GM12891 (cell line): ENCODE results near the gene CHAC1.

ENCODE experiments used
- POLR2A ChIP-seq: IDR thresholded peaks from 2 replicates; pipeline ENCODE4 v1.6.1; 2011; ENCODE audit warnings: low read depth, low read length, control low read depth
- POLR2AphosphoS5 ChIP-seq: IDR thresholded peaks from 2 replicates; pipeline ENCODE4 v1.6.1; 2011; ENCODE audit warnings: low read depth, low read length, control low read depth
- POU2F2 ChIP-seq: IDR thresholded peaks from 2 replicates; pipeline ENCODE4 v1.6.1; 2011; ENCODE audit warnings: low read depth, mild to moderate bottlenecking, control low read depth, low read length, moderate library complexity
- SPI1 ChIP-seq: IDR thresholded peaks from 2 replicates; pipeline ENCODE4 v1.6.1; 2011; ENCODE audit warnings: low read depth, low read length, control low read depth
- TAF1 ChIP-seq: IDR thresholded peaks from 2 replicates; pipeline ENCODE4 v1.6.1; 2011; ENCODE audit warnings: low read depth, low read length, control low read depth

DNA sequence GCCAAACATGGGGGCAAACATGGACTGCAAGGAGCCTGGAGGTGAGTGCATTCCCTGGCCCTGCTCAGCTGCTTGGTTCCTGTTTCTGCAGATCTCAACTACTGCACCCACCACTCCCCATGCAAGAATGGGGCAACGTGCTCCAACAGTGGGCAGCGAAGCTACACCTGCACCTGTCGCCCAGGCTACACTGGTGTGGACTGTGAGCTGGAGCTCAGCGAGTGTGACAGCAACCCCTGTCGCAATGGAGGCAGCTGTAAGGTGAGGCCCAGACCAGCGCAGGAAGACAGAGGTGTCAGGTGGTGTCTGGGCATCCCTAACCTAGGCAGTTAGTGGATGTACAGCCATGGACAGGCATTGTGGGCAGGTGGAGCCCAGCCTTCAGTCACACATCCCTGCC is 18.8 kb upstream of the CHAC1 start:
- TF ChIP-seq SPI1 (no peak), POLR2AphosphoS5 (no peak), POLR2A (no peak), TAF1 (no peak), POU2F2 (no peak)
